Progenitor cell of endocrine pancreas (in vitro differentiated cells): Measurements from ENCODE around the gene GALNTL6. TPM values are rescaled to one million over a fixed set of nuclear protein-coding genes. Genes with fewer than 3 reads are reported as not detected.

ENCODE experiments used
- DNase-seq: peaks from one replicate; pipeline ENCODE4 v3.0.0; 2021; ENCODE audit warnings: low spot score; ENCODE audit not compliant: unreplicated experiment
- H3K27ac Mint-ChIP-seq: 2 replicates; pipeline ENCODE4 v1.8.0; 2021; ENCODE audit warnings: mild to moderate bottlenecking, moderate library complexity, mixed read lengths
- H3K27me3 Mint-ChIP-seq: 2 replicates; pipeline ENCODE4 v1.8.0; 2021; ENCODE audit warnings: mixed read lengths
- H3K36me3 Mint-ChIP-seq: 2 replicates; pipeline ENCODE4 v1.8.0; 2022; ENCODE audit warnings: mixed read lengths; ENCODE audit not compliant: insufficient read depth
- H3K4me1 Mint-ChIP-seq: 2 replicates; pipeline ENCODE4 v1.8.0; 2021; ENCODE audit warnings: low read depth, mixed read lengths
- H3K4me3 Mint-ChIP-seq: 2 replicates; pipeline ENCODE4 v1.8.0; 2021; ENCODE audit warnings: low read depth, mild to moderate bottlenecking, moderate library complexity, mixed read lengths
- H3K9me3 Mint-ChIP-seq: 2 replicates; pipeline ENCODE4 v1.8.0; 2021; ENCODE audit warnings: low read depth, mixed read lengths
- CTCF ChIP-seq: fragments of 200-600 bp; sonication (generic); IDR thresholded peaks from one replicate; pipeline ENCODE4 v1.5.0; 2021; ENCODE audit warnings: antibody characterized with exemption, mild to moderate bottlenecking; ENCODE audit not compliant: unreplicated experiment
- total RNA-seq: library from RNA; stranded (reverse); gene quantifications from 2 replicates; pipeline ENCODE4 v1.2.1, GENCODE V29; 2021

The GALNTL6 gene
- total RNA-seq, 1 donor from 2014 or later = 0.14 TPM

GRCh38 chr4:173057901-173058300 is 1244.7 kb downstream of the GALNTL6 start:
- Mint-ChIP-seq H3K27ac (no peak overlapping the region), H3K27me3 (peaks cover 3% of the 10 kb centered on the region), H3K4me3 (no peak overlapping the region), H3K9me3 (peaks cover 2% of the 10 kb centered on the region), H3K36me3 (no peaks in the 10 kb centered on the region), H3K4me1 (peaks cover 18% of the 10 kb centered on the region)
- DNase-seq = no peak
- no peak for TF ChIP-seq CTCF

GRCh38 chr4:173061160-173061559 is 1248.0 kb downstream of the GALNTL6 start:
- Mint-ChIP-seq H3K4me1 (peaks cover 14% of the 10 kb centered on the region), H3K27me3 (peaks cover 3% of the 10 kb centered on the region), H3K4me3 (no peak overlapping the region), H3K9me3 (peaks cover 27% of the 10 kb centered on the region), H3K27ac (no peak overlapping the region), H3K36me3 (peaks cover under 1% of the 10 kb centered on the region)
- TF ChIP-seq CTCF = no peak
- no peak for DNase-seq

GRCh38 chr4:173073939-173074500 is 1260.8 kb downstream of the GALNTL6 start:
- Mint-ChIP-seq H3K4me1 (peaks cover 2% of the 10 kb centered on the region), H3K27ac (no peak overlapping the region), H3K27me3 (no peaks in the 10 kb centered on the region), H3K9me3 (peaks cover 17% of the 10 kb centered on the region), H3K4me3 (no peak overlapping the region), H3K36me3 (peaks cover under 1% of the 10 kb centered on the region)
- no peak for TF ChIP-seq CTCF
- no peak for DNase-seq

- no peak for TF ChIP-seq CTCF
- Mint-ChIP-seq H3K4me3 (no peak overlapping the region), H3K27ac (no peak overlapping the region), H3K4me1 (peaks cover 2% of the 10 kb centered on the region), H3K36me3 (no peaks in the 10 kb centered on the region), H3K27me3 (no peaks in the 10 kb centered on the region), H3K9me3 (peaks cover 16% of the 10 kb centered on the region)
- DNase-seq = no peak
Observed at GRCh38 chr4:173074501-173074946, 1261.3 kb downstream of the GALNTL6 start.

GRCh38 chr4:173076903-173077634 is 1263.9 kb downstream of the GALNTL6 start:
- Mint-ChIP-seq H3K27ac (no peak overlapping the region), H3K9me3 (peaks cover 20% of the 10 kb centered on the region), H3K36me3 (no peaks in the 10 kb centered on the region), H3K27me3 (no peaks in the 10 kb centered on the region), H3K4me1 (peaks cover 2% of the 10 kb centered on the region), H3K4me3 (no peak overlapping the region)
- TF ChIP-seq CTCF = no peak
- DNase-seq = no peak
